ENCODE measurements around the gene PRDM16.

PRDM16 gene

GRCh38 chr1:3403388-3404231 is 334.6 kb downstream of the PRDM16 start:
- no peak for DNase-seq (ENCODE audit: low read depth in 2 of 3, low spot score in 2 of 3)

DNA sequence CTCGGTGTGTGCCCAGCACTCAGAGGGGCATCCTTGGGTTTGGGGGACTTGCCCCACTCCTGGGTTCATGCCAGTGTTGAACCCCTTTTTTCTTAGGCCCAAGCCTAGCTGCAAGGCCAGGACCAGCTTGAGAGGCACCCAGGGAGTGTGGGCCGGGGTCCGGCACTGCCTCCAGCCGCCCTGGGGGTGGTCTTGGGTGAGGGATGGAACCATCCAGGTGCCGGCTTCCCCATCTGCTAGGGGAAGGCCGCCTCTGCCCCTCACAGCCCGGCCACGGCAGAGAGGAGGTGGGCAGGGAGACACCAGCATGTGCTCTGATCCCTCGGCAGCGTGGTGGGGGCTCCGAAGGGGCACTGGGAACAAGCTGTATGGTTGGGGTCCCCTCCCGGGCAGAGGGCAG is 335.3 kb downstream of the PRDM16 start:
- DNase-seq (ENCODE audit: low read depth in 2 of 3, low spot score in 2 of 3), result no peak

DNA sequence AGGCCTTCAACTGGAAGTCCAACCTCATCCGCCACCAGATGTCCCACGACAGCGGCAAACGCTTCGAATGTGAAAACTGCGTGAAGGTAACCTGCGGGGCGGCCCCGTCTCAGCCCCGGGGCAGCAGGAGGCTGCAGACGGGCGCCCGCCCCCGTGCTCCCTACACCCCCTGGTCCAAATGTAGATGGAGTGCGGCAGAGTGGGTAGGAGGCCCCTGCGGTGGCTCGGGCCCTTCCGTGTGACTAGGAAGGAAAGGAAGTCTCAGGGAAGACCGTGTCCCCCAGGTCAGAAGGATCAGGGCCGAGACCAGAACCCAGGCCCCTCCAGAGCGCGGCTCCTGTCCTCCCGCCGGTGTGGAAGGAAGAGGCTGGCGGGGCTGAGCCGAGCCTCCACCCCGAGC is 335.8 kb downstream of the PRDM16 start:
- no peak for DNase-seq (ENCODE audit: low read depth in 2 of 3, low spot score in 2 of 3)

DNA sequence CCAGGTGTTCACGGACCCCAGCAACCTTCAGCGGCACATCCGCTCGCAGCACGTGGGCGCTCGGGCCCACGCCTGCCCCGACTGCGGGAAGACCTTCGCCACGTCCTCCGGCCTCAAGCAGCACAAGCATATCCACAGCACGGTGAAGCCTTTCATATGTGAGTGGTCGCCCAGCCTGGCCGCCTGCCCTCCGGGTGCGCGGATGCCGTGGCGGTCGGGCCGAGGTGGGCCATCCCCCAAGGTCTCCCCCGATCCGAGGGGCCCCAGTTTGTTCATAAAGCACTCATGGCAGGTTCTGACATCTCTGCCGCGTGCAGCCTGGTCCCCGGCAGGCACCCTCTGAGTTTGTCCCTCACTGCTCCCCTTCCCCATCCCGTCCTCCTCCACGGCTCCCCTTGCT is 336.5 kb downstream of the PRDM16 start:
- DNase-seq (ENCODE audit: low read depth in 2 of 3, low spot score in 2 of 3), result no peak

DNA sequence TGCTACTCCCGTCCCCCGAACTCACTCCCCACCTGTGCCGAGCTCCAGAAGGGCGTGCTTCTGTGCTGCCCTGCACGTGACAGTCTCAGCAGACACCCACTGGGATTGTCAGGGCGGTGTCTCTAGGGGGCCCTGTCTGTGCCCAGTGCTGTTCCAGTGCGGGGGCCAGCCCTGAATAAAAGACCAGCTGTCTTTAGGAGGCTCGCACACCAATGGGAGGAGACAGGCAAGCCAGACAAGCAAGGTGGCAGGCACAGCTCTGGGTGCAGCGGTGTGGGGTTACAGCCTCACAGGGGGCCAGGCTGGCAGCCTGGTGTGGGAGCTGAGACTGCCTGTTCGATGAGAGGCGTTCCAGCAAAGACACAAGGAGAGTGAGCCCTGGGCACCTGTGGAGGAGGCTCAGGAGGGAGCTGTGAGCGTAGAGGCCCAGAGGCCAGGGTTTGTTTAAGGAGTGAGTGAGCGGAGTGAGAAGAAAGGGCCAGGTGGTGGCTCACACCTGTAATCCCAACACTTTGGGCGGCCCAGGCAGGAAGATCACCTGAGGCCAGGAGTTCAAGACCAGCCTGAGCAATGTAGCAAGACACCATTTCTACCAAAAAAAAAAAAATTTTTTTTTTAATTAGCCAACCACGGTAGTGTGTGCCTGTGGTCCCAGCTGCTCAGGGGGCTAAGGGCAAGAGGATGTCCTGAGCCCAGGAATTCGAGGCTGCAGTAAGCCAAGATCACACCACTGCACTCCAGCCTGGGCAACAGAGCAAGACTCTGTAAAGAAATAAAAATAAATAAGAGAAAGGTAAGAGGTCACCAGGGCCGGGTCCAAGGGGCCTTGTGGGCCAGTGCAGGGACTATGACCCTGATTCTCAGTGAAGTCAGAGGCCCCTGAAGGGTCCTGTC is 337.2 kb downstream of the PRDM16 start:
- no peak for DNase-seq (ENCODE audit: low read depth in 2 of 3, low spot score in 2 of 3)

DNA sequence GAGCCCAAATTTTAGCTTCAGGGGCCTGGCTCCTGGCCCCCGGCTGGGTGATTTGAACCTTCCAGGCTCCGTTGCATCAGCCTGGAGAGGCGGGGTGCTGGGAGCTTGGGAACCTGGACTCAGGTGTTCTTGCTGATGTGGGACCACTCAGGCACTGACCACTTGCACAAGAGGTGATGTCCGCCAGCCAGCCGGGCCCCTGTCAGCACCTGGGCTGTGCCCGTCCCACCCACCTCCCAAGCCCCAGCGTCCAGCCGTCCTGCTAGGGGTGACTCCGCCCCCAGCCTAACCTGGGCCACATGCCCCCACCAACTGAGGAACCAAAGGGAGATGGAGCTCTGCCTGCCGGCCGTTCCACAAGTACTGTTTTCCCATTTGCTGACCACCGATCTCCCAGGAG is 338.0 kb downstream of the PRDM16 start:
- DNase-seq (ENCODE audit: low read depth in 2 of 3, low spot score in 2 of 3), result no peak

- DNase-seq (ENCODE audit: low read depth in 2 of 3, low spot score in 2 of 3), result no peak
These were observed 339.8 kb downstream of the PRDM16 start for GRCh38 chr1:3408751-3409266.

DNA sequence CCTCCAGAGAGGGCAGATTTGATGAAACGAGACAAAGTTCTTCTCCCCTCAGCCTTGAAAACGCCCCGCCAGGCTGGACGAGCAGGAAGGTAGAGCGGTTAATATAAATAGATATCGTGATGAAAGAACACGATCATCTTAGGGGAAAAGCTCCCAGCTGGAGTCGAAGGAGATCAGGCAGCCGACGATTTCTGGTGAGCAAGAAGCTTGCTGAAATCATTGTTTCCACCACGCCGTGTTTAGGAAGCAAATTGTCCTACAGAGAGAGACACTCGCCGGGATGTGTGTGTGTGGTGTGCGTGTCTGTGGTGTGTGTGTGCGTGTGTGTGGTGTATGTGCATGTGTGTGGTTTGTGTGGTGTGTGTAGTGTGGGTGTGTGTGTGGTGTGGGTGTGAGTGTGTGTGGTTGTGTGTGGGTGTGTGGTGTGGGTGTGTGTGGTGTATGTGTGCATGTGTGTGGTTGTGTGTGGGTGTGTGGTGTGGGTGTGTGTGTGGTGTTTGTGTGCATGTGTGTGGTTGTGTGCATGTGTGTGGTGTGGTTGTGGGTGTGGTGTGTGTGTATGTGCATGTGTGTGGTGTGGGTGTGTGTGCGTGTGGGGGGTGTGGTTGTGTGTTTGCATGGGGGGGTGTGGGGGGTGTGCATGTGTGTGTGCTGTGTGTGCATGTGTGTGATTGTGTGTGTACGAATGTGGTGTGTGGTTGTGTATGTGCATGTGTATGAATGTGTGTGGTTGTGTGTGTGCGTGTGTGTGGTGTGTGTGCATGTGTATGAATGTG is 340.6 kb downstream of the PRDM16 start:
- no peak for DNase-seq (ENCODE audit: low read depth in 2 of 3, low spot score in 2 of 3)

DNA sequence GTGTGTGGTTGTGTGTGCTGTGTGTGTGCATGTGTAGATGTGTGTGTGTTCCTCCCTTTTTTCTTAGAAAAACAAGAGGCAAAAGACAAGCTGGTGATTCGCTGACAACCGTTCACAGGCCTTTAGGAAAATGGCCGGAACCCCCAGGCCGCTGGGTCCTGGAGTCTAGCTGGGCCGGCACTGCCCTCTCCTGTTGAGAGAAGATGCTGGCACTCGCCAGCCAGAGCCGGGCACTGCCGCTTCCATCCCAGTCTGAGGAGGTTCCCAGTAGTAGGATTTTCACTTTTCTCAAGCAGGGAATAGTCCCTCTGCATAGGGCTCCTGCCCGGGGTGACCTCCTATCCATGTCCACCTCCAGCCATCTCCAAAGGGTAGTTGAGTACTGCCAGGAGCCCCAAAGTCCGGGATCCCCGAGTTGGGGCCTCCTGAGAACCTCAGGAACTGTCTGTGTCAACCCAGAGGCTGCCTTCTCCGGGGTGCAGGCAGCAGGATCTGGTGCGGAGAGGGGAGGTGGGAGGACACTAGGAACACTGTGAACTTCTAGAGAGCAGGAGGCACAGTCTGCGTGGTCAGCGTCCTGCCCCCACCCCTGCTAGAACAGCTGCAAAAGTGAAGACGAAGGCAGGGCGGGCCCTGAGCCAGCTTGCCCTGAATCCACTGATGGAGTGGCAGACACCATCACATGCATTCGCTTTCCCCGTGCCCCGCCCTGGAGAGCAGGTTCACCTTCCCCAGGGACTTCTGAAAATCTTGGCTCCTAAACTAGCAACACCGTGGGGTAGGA is 341.3 kb downstream of the PRDM16 start:
- DNase-seq (ENCODE audit: low read depth in 2 of 3, low spot score in 2 of 3), result no peak

DNA sequence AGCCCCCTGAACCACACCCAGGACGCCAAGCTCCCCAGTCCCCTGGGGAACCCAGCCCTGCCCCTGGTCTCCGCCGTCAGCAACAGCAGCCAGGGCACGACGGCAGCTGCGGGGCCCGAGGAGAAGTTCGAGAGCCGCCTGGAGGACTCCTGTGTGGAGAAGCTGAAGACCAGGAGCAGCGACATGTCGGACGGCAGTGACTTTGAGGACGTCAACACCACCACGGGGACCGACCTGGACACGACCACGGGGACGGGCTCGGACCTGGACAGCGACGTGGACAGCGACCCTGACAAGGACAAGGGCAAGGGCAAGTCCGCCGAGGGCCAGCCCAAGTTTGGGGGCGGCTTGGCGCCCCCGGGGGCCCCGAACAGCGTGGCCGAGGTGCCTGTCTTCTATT is 342.8 kb downstream of the PRDM16 start:
- no peak for DNase-seq (ENCODE audit: low read depth in 2 of 3, low spot score in 2 of 3)

- DNase-seq (ENCODE audit: low read depth in 2 of 3, low spot score in 2 of 3), result no peak
These were observed 343.4 kb downstream of the PRDM16 start for GRCh38 chr1:3412376-3412775.

GRCh38 chr1:3413975-3414710 is 345.1 kb downstream of the PRDM16 start:
- DNase-seq (ENCODE audit: low read depth in 2 of 3, low spot score in 2 of 3), result no peak

GRCh38 chr1:3415260-3416090 is 346.5 kb downstream of the PRDM16 start:
- DNase-seq (ENCODE audit: low read depth in 2 of 3, low spot score in 2 of 3), result no peak

DNA sequence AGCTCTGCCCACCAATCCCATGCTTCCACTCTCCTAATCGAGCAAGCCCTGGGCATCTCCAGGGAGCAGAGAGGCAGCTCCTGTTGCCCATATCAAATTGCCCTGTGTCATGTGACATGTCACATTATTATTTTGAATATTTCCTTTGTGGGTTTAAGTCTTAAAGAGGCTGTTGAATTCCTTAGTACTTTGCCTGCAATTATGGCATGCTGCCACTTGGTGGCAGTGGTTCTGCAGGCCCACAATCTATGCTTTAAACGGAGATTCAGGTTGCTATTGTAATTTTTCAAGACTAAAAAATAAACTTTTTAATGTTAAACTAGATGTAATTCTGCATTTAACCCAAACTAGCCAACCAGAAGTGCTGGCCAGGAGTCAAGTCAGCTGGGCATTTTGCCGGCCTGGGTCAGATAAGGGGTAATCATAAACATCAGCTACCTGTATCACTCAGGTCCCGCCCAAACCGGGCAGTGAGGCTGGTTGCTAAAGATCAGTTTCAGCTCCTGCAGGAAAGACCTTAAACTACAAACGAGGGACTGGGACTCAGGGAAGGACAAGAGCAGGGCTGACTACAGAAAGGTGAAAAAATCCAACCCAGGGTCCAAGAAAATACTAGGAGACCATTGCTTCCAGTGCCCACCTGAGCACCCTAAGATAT is 348.2 kb downstream of the PRDM16 start:
- DNase-seq (ENCODE audit: low read depth in 2 of 3, low spot score in 2 of 3), result no peak

GRCh38 chr1:3417934-3418333 is 348.9 kb downstream of the PRDM16 start:
- DNase-seq (ENCODE audit: low read depth in 2 of 3, low spot score in 2 of 3), result no peak

- no peak for DNase-seq (ENCODE audit: low read depth in 2 of 3, low spot score in 2 of 3)
These were observed 349.6 kb downstream of the PRDM16 start for GRCh38 chr1:3418600-3418999.

DNA sequence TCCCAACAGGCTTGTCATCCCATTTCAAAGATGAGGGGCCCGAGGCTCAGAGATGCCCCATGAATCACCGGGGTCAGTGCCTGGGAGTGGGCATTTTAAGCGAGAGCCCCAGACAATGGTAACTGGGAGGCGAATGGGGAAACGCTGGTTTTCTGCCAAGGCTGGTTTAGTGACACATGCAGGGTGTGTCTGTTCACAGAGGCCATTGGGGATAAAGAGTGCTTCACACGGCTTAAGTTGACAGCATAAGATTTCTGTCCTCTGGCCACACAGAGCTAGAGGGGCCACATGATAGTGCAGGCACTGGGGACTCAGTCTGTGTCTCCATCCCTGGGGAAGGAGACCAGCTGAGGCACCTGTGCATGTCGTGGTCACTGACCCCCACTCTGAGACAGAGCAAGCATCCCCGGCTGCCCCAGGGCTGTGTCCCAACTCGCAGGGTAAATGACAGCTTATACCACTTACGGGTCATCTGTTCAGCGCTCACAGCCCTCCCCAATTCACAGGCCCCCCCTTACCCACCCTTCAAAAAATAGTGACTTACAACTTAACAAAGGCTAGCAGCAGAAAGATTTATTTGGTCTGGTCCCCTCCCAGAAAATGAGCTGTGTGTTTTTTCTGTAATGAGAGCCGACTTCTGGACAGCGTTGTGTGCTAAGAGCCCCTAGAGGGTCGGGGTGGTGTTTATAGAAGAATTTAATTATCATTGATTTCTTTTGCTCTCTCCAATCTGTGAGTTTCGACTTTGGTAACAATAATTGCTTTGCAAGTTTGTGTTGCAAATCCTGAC is 350.6 kb downstream of the PRDM16 start:
- no peak for DNase-seq (ENCODE audit: low read depth in 2 of 3, low spot score in 2 of 3)
